RWPE1 (cell line): Measurements from ENCODE around the gene USP31.
A peak's percentile ranks its signal among the peaks of the same experiment; 100 is the strongest.

Source experiments
- CTCF ChIA-PET: fragments of 350-600 bp; sonication (Branson Sonifier 250); formaldehyde crosslinking; extraction: SDS; loops from one replicate; lab custom pipeline; 2021; lab: Yijun Ruan, JAX
- POLR2A ChIA-PET: fragments of 400-600 bp; formaldehyde crosslinking; extraction: SDS; loops from one replicate; lab custom pipeline; 2020; ENCODE audit warnings: antibody characterized with exemption; ENCODE audit not compliant: low non-redundant PET; lab: Yijun Ruan, JAX
- DNase-seq: peaks from one replicate; pipeline ENCODE4 v3.0.0; 2012; ENCODE audit warnings: low spot score
- H3K27ac ChIP-seq: fragments of 450-650 bp; 2 replicates; pipeline ENCODE4 v1.5.1; 2017
- CTCF ChIP-seq: fragments of 450-650 bp; conservative IDR thresholded peaks from 2 replicates; pipeline ENCODE4 v1.5.1; 2017; ENCODE audit warnings: low read depth, mild to moderate bottlenecking

USP31 gene

GRCh38 chr16:23181506-23181905 is 32.3 kb upstream of the USP31 start:
- TF ChIP-seq CTCF: no peak
- CTCF ChIA-PET: interaction anchor here (0.6 to 2.1 kb wide), 13 partner anchors 10 to 1288 kb away, joined by 3 to 8 read pairs (median 3); no protein-coding TSS in a partner anchor
- no peak for DNase-seq
- POLR2A ChIA-PET: interaction anchor here (0.6 kb wide), 2 partner anchors 99 to 205 kb away, joined by 3 to 5 read pairs; no protein-coding TSS in a partner anchor
- H3K27ac ChIP-seq: no peak overlapping the region

- H3K27ac ChIP-seq: no peak overlapping the region
- DNase-seq: no peak
- no peak for TF ChIP-seq CTCF
- ChIA-PET POLR2A (no interaction called here), CTCF (no interaction called here)
These were observed 26.4 kb upstream of the USP31 start for GRCh38 chr16:23175651-23176050.

GRCh38 chr16:23174622-23175021 is 25.4 kb upstream of the USP31 start:
- CTCF ChIA-PET: no interaction called here
- POLR2A ChIA-PET: no interaction called here
- peak; percentile 13 for DNase-seq
- no peak for TF ChIP-seq CTCF
- no peak overlapping the region for H3K27ac ChIP-seq

GRCh38 chr16:23172994-23173393 is 23.7 kb upstream of the USP31 start:
- TF ChIP-seq CTCF: no peak
- no peak overlapping the region for H3K27ac ChIP-seq
- POLR2A ChIA-PET: no interaction called here

GRCh38 chr16:23172583-23172982 is 23.3 kb upstream of the USP31 start:
- no peak for DNase-seq
- ChIA-PET CTCF (no interaction called here), POLR2A (no interaction called here)
- H3K27ac ChIP-seq: no peak overlapping the region
- no peak for TF ChIP-seq CTCF

More at GRCh38 chr16:23172994-23173393, 23.7 kb upstream of the USP31 start:
- no peak for DNase-seq
- CTCF ChIA-PET: no interaction called here

GRCh38 chr16:23164736-23165135 is 15.5 kb upstream of the USP31 start:
- ChIA-PET POLR2A (no interaction called here), CTCF (no interaction called here)
- no peak for TF ChIP-seq CTCF
- no peak overlapping the region for H3K27ac ChIP-seq
- DNase-seq: no peak
